Epidermal melanocyte (primary cell): ENCODE measurements around the gene PSMD11.
A peak's percentile ranks its signal among the peaks of the same experiment; 100 is the strongest.
"Not testable (repeated sequence)": the region's sequence is repeated elsewhere in the genome, so short reads cannot be mapped to it uniquely, and the experiment has no call there.

ENCODE experiments used
- DNase-seq: peaks from one replicate; pipeline ENCODE4 v3.0.0; 2011; ENCODE audit warnings: low spot score; ENCODE audit not compliant: insufficient read length

Gene PSMD11

DNA sequence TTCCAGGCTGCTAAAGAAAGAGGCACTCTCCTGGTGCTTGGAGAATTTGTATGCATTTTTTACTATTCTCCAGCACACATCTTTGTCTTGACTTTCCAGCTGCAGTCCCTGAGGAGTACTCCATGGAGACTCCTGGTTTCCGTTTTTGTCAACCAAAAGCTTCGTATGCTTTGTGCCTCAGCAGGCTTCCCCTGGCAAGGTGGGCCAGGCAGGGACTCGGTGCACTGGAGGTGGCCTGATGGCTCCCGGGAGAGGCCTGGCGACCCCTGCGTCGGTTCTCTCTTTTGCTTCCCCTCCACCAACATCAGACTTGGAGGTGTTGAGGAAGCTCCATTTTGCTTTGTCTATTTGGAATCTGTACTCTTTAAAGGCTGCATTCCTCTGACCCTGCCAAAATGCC lies 66.2 kb downstream of the PSMD11 start:
- DNase-seq: no peak

DNA sequence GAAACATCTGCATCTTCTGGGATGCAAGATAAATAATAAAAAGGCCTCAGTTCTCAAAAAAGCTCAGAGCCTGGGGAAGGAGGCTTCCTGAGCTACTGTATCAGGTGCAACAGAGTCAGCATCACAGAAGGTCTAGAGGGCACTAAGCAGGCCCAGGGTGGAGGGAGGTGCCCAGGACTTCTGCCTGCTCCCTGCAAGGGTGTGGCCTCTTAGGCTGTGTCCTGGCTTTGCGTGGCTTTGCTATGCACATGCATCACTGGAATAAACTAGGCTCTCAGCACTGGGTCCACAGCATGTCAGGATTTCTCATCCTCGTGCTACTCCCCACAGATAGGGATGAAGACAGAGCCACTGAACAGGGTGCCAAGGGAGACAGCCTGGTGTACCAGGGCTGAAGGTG lies 68.0 kb downstream of the PSMD11 start:
- no peak for DNase-seq

DNA sequence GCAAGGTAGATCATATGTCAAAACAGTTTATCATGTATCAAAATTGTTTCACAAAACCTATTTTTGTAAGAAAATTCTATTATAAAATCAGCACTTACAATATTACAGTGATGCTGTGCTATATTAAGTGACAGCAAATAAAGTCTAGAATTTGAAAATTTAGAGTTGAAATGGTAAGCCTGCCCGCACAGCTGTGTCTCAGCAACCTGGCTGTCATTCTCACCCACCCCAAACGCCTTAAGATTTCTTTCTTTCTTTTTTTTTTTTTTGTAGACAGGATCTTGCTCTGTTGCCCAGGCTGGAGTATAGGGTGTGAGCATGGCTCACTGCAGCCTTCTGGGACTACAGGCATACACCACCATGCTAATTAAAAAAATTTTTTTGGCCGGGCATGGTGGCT lies 69.3 kb downstream of the PSMD11 start:
- DNase-seq: no peak

DNA sequence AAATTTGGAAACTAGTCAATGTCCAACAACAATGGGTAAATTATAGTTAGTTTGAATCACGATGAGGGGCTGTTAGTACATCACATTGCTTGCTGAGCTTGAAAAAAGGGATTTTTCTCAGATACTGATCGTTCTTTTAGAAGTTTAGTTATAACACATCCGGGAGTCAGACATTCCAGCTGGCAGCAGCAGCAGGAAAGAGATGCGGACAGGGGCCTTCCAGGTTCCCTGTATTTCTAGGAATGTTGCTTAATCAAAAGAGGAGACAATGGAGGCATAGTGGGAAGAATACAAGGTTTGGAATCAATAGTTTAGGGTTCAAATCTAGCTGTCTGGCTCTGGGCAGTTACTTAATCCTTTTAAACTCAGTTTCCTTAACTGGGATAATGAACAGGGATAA lies 70.3 kb downstream of the PSMD11 start:
- no peak for DNase-seq

DNA sequence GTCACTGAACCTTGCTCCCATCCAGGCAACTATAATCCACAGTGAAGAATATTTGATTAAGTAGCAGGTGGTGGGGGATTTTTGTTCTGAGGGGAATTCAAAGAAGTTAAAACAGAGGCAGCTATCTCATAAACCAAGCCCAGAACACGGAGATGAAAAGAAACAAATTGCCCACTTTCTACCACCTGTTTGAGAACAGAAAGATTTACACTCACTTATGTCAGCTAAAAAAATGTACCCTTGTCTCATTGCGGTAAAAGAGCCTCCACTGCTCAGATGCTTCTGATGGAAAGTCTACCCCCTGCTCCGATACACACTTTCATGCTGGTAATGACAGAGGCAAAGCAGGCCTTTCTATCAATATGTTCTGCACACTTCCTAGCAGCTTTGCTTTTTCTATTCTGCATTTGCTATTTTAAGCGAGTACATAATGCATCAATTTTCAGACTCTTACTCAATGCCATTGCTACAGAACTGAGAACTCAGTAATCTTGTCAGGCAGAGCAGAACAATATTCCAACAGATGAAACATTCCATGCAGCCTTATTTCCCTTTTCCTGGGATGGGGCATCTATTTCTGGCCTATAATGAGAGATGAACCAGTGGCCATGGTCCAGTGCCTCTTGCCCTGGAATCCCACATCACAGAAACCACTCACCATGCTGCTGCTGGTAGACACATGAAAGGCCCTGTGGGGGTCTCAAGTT lies 71.5 kb downstream of the PSMD11 start:
- DNase-seq: no peak

DNA sequence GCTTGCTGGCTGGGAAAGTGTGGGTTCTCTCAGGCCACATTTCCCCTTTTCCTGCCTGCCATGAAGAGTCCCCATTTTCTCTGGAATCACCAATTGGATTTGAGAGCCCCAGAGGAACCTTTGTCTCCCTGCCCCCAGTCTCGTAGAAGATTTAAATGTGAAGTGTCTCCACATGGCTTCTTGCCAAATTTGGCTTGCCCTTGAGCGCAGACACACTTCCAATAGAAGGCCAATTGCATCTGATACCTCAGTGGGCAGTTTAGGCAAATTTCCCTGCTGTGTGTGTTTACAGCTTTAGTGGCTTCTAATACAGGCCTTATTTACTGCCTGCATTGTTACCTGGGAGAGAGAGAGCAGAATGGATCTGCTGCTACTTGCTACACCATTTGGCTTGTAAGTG lies 72.1 kb downstream of the PSMD11 start:
- DNase-seq: no peak

DNA sequence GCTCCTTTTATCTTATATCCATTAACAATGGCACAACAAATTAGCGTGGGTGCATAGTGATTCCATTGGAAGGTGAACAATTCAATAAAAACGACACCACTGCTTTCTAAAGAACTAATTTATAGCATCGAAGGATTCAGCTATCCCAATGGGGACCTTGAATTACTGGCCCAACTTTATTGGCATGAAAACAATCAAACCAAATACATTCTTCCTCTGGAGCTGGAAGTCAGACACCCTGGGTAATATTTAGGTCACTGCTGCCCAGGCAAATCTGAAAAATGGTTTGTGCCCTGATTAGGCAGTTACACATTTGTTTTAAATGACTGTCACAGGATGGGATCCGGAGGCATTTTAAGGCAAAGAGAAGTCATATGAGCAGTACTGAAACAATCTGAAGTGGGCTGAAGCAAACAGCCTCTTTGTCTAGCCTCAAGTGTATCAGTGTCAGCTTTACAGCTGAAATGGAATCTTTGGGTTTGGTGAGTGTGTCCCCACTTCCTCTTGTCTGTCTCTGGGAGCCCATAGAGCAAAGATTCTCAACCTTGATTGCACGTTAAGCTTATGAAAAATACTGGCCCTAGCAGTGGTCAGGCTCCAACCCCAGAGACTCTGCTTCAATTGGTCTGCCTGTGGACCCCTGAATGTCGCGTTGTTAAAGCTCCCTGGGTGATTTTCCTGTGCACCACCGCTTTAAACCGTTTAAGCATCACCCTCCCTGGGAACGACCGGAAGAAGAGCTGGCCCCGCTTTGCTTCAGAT lies 72.8 kb downstream of the PSMD11 start:
- DNase-seq: no peak

DNA sequence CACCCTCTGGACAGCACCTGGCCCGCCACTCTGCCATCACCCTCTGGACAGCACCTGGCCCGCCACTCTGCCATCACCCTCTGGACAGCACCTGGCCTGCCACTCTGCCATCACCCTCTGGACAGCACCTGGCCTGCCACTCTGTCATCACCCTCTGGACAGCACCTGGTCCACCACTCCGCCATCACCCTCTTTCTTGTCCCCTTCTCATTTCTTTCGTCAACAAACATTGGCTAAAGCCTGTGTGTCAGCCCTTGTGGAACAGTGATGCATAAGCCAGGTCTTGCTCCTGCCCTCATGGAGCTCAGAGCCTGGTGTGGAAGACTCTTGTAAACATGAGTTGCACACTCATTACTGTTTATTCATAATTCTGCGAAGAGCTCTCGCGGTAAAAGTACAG lies 73.7 kb downstream of the PSMD11 start:
- DNase-seq: no peak

DNA sequence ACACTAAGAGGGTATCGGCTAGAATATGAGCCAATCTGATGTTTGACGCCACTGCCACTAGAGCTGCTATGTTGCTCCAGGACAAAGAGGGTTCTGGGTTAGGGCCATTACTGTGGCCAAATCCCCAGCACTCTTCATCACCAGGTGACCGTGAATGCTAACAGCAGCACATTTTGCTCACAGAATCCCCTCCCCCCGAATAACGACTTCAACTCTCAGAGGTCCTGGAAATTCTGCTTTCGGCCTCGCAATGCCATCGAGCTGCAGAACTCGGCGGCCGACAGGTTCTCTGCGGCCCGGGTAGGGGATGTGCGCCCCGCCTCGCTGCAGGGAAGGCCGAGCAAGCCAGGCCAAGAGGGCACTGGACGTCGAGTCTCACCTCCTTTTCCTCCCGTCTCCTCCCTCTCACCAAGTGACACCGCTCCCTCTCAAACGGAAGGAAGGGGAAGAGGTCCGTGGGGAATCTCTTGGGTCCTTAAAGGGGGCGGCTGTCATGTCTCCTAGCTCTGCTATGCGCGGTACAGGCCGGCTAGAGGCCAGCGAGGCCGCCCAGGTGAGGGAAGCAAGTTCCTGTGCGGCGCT lies 74.4 kb downstream of the PSMD11 start:
- no peak for DNase-seq

DNA sequence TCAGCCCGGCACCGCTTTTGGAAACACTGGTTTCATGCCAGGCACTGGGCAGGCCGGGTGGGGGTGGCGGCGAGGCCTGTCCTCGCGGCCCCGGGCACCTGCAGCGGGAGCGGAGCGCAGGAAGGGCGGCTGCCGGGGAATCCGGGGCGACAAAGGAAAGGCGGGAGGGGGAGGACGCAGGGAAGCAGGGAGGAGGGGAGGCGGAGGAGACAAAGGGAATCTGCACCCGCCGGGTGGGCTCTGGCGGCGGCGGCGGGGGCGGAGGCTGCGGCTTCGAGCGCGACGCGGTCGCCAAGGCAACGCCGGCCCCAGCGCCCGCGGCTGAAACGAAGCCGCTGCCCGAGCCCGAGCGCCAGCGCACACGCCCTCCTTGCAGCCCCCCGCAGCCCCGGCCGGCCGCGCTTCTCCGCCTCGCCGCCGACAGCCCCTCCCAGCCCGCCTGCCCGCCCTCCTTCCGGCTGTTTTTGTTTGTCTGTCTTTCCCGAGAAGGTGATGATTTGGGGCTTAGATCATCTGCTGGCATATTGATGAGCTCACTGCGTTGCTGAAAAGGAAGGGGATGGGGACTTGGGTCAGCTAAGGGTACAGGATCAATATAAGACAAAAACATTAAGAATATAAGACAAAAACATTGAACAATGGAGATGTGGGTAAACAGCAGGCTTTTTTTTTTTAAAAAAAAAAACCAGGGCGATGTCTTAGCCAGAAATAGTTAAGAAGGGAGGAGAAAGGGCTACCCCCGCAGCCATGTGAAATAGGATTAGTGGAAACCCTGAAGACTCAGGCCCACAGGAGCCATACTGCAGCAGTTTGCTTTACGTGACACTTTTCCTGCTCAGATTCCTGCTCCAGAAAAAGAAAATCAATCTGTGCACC lies 75.2 kb downstream of the PSMD11 start:
- peak; percentile 32 for DNase-seq

DNA sequence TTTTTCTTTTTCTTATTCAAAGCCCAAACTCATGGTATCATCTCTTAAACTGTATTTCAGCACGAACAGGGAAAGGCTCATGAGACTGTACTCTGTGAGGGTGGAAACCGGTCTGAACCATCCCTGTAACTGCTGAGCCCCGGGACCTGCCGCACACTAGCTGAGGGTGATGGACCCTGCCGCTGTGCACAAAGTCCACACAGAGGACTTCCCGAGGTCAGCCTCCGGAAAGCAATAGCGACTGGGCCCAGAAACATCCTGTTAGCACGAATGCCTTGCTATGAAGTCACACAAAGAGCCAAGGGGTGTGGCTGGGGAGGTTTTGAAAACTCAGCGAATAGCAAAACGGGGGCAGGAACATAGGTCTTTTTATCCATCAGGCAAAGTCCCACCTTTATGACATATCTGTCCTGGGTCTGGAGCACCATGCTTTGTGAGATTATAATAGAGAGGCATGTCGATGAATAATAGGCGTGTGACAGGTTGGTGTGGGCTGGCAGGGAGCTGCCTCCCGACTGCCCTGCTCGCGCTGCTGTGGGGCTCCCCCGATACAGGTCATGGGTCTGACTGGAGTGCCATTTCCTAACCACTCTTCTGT lies 75.9 kb downstream of the PSMD11 start:
- DNase-seq: no peak

DNA sequence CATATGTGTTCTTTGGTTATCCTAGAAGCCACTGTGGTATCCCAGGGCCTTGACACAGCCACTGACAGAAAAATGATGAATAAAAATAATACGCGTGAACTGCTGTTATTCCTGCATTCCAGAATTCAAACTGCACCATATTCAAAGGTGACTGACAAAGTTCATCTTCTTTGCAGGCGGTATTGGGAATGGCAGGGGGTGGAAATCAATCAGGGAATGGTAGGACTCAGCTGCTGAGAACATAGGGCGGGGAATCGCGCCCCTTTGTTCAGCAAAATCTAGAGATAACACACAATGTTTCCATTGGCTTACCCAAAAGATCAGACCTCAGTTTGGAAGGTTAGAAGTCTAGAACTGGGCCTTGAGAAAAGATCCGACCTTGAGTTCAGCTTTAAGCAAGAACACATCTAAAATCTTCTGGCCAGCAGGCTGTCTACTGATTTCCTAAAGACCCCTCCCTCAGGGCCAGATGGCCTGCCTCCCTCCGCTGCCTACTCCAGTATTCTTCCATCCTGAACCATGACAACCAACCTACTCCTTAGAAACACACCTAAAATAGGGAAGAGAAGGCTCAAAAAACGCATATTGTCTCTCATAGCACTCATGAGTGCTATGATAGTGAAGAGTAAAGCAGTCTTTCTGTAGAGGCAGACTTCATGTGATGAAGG lies 76.6 kb downstream of the PSMD11 start:
- DNase-seq: no peak

DNA sequence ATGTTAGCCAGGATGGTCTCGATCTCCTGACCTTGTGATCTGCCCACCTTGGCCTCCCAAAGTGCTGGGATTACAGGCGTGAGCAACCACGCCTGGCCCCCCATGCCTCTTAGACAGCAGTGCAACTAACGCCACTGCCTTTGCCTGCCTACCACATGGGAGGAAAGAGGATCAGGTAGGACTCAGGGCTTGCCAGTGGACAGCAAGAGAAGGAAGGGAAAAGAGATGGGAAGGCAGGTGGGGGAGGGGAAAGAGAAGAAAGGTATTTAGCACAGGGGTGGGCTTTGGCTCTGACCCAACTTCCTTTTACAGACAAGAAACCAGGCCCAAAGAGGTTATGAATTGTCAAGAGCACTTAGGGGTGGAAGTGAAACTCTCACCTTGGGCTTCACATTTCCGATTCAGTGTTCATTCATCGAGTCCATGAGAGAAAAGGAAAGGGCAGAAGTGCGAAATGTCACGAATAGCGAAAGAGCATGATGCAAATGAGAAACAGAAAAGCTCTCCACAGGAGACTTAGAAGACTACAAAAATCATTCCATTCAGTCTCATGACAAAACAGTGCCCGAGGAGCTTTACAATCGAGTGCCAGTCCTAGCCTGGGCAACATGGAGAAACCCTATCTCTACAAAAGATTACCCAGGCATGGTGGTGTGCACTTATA lies 78.8 kb downstream of the PSMD11 start:
- DNase-seq: peak; percentile 44

DNA sequence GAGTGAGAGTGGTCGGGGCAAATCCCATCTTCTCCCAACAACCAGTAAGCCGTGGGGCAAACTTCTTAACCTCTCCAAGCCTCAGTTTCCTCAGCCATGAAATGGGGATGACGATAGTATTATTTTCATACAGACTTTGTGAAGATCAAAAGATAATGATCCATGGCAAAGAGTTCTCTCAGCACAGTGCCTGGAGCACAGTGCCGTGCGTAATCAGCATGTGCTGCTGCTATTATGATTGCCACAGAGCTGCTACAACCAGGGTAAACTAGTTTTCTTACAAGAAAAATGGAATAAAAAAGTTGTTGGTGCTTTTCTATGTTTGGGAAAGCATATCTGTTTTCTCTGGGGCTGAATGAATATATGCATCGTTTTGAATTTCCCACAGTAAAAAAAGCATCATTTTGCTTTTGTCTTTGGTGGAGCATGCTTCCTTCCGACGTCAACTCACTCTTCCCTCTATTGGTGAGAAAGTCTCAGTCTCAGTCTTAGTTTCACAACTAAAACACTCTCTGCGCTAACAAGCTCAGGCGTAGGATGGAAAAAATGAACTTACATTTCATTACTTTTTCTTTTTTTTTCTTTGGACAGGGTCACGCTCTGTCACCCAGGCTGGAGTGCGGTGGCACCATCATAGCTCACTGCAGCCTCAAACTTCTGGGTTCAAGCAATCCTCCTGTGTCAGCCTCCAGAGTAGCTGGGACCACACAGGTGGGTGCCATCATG lies 79.7 kb downstream of the PSMD11 start:
- no peak for DNase-seq

DNA sequence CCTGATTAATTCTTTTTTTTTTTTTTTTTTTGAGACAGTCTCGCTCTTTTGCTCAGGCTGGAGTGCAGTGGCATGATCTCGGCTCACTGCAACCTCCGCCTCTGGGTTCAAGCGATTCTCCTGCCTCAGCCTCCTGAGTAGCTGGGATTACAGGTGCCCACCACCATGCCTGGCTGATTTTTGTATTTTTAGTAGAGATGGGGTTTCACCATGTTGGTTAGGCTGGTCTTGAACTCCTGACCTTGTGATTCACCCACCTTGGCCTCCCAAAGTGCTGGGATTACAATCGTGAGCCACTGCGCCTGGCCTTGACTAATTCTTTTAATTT lies 80.2 kb downstream of the PSMD11 start:
- DNase-seq: not testable (repeated sequence)

DNA sequence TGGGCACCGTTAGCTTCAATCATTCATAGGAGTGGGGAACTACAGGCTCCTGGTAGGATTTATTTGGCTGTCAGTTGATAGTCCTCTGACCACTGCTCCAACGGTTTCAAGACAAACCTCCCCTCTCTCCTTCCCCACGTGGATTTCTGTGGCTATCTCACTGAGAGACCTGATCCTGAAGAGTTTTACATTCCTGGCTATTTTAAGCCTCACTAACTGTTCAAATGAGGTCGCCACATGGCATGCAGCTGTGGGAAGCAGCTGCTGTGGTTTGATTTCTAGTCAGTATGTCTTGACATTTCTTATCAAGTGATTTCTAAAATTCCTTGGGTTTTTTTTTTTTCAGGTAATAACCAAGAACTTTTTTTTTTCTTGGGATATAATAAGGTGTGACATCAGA lies 80.8 kb downstream of the PSMD11 start:
- DNase-seq: peak; percentile 71

DNA sequence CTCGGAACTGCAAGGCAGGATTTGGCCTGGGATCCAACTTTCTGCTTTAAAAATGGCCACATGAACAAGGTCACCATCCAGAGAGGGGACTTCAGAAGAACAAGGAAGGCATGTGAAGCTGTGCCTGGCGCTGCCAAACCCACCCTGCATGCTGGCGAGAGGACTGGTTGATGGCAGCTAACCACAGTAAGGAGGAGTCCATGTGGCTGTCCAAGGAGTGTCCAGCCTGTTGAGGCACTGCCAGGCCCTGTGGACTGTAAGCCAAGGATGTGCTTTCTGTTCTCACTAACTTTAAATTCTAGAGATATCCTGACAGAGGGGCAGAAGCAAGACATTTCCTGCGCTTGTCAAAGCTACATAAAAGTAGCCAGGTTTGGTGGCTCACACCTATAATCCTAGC lies 82.8 kb downstream of the PSMD11 start:
- DNase-seq: no peak

DNA sequence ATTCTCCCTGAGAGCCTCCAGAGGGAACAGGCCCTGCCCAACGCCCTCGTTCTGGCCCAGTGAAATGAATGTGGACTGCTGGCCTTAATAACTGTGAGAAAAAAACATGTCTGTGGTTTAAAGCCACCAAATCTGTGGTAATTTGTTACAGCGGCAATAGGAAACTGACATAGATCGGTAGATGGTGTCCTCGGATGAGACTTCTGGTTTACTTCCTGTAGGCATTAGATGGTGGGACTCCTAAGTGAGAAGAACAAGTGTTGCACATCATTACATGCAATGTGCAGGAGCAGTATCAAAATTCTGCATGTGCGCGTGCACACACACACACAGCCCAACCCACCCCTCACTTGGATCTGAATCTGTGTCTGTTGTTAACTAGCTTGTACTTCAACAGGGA lies 84.5 kb downstream of the PSMD11 start:
- no peak for DNase-seq

DNA sequence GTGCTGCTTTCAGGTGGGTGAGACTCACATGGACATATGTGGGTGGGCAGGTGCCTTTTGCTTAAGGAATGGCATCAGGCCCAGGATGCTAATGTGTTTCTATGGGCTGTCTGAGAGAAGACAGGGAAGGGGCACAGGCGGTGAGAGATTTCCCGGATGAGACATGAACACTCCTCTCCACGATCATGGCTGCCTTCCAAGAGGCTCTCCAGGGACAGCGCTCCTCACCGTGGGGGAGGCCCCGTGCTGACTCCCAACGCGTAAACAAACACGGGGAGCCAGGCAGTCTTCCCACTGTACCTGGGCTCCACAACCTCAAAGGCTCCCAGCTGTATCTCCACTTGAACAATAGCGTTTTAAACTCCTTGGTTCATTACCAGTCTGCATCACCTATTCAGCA lies 85.3 kb downstream of the PSMD11 start:
- DNase-seq: no peak
